Cardiac muscle cell (in vitro differentiated cells and primary cell): ENCODE results near the gene TXNDC11. TPM values are rescaled to one million over a fixed set of nuclear protein-coding genes. Genes with fewer than 3 reads are reported as not detected.

Experiments
- DNase-seq, 2 donors: peaks; one replicate each; pipeline versions ENCODE4 v3.0.0 to v3.0.0-alpha.2; 2010 to 2017; ENCODE audit warnings: low read depth in 1 of 2, low spot score in 1 of 2
- H3K27ac ChIP-seq: fragments of 200-600 bp; sonication (generic); 2 replicates; pipeline ENCODE4 v1.5.1; 2016
- H3K27me3 ChIP-seq: fragments of 200-600 bp; sonication (generic); 2 replicates; pipeline ENCODE4 v1.6.0; 2016; ENCODE audit warnings: control low read depth
- H3K36me3 ChIP-seq: fragments of 200-600 bp; sonication (generic); 2 replicates; pipeline ENCODE4 v1.5.1; 2016; ENCODE audit warnings: control low read depth
- H3K4me1 ChIP-seq: fragments of 200-600 bp; sonication (generic); 2 replicates; pipeline ENCODE4 v1.8.1; 2017; ENCODE audit warnings: low read depth, mild to moderate bottlenecking, mixed run types
- H3K4me3 ChIP-seq: fragments of 200-600 bp; sonication (generic); 2 replicates; pipeline ENCODE4 v1.5.1; 2016; ENCODE audit warnings: mild to moderate bottlenecking
- H3K9me3 ChIP-seq: fragments of 200-600 bp; sonication (generic); 2 replicates; pipeline ENCODE4 v1.5.1; 2017; ENCODE audit warnings: low read depth, mild to moderate bottlenecking, control low read depth
- CTCF ChIP-seq: IDR thresholded peaks from 2 replicates; pipeline ENCODE4 v1.5.1; 2012; ENCODE audit warnings: low read depth, mild to moderate bottlenecking, low read length
- polyA plus RNA-seq: library from polyadenylated mRNA; unstranded; fragments of >200 nt; fragmentation: Nextera tagmentation; extraction: Ambion mirVana; gene quantifications from 2 replicates; pipeline ENCODE4 v1.2.1, GENCODE V29; 2016
- total RNA-seq: library from RNA; depleted of rRNA; stranded (reverse); fragments of >200 nt; gene quantifications from 2 replicates; pipeline ENCODE4 v1.2.3, GENCODE V29; 2016

The TXNDC11 gene
- total and polyA plus RNA-seq, 2 experiments from 2014 or later, result 26.6 to 43.0 TPM

- H3K27me3 ChIP-seq, result no peaks in the 10 kb centered on the region
- no peaks in the 10 kb centered on the region for H3K9me3 ChIP-seq
- TF ChIP-seq CTCF, result no peak
- peak within 1 kb of the TSS; percentile 79 for H3K4me3 ChIP-seq
- no peaks in the 10 kb centered on the region for H3K36me3 ChIP-seq
- no peak within 1 kb of the TSS for H3K27ac ChIP-seq
- no peaks in the 10 kb centered on the region for H3K4me1 ChIP-seq
- DNase-seq, result peak; percentile 91 to 95
Observed at GRCh38 chr16:11667824-11668622, 74.6 kb downstream of the TXNDC11 start, which contains the start of gene SNN. Gene SNN (plus strand): TSS chr16:11668455. CDS start chr16:11676060, 7,605 bp downstream.

GRCh38 chr16:11667221-11667823, 75.3 kb downstream of the TXNDC11 start:
- H3K27ac ChIP-seq, result no peak overlapping the region
- DNase-seq, result no peak
- H3K4me1 ChIP-seq, result no peaks in the 10 kb centered on the region
- TF ChIP-seq CTCF, result no peak
- H3K4me3 ChIP-seq, result no peak overlapping the region
- H3K9me3 ChIP-seq, result no peaks in the 10 kb centered on the region
- no peaks in the 10 kb centered on the region for H3K27me3 ChIP-seq
- no peaks in the 10 kb centered on the region for H3K36me3 ChIP-seq

- Histone ChIP-seq H3K9me3 (no peaks in the 10 kb centered on the region), H3K27me3 (no peaks in the 10 kb centered on the region), H3K4me3 (no peak overlapping the region), H3K36me3 (no peaks in the 10 kb centered on the region), H3K27ac (no peak overlapping the region), H3K4me1 (no peaks in the 10 kb centered on the region)
- DNase-seq, result no peak
- no peak for TF ChIP-seq CTCF
Observed at GRCh38 chr16:11666103-11667055, 76.3 kb downstream of the TXNDC11 start.

- H3K4me1 ChIP-seq, result no peaks in the 10 kb centered on the region
- no peak for DNase-seq
- no peaks in the 10 kb centered on the region for H3K36me3 ChIP-seq
- no peak for TF ChIP-seq CTCF
- no peaks in the 10 kb centered on the region for H3K27me3 ChIP-seq
- H3K4me3 ChIP-seq, result no peak overlapping the region
- no peaks in the 10 kb centered on the region for H3K9me3 ChIP-seq
- H3K27ac ChIP-seq, result no peak overlapping the region
Observed at GRCh38 chr16:11665071-11665491, 77.6 kb downstream of the TXNDC11 start.

- no peak for DNase-seq
- Histone ChIP-seq H3K4me1 (no peaks in the 10 kb centered on the region), H3K27me3 (no peaks in the 10 kb centered on the region), H3K36me3 (no peaks in the 10 kb centered on the region), H3K27ac (no peak overlapping the region), H3K9me3 (no peaks in the 10 kb centered on the region), H3K4me3 (no peak overlapping the region)
- TF ChIP-seq CTCF, result no peak
Observed at GRCh38 chr16:11662582-11662981, 80.1 kb downstream of the TXNDC11 start.
